ENCODE measurements around the gene SPIN2B. TPM values are rescaled to one million over a fixed set of nuclear protein-coding genes. Genes with fewer than 3 reads are reported as not detected.
"Not testable (repeated sequence)": the region's sequence is repeated elsewhere in the genome, so short reads cannot be mapped to it uniquely, and the experiment has no call there.

Gene SPIN2B
- polyA plus RNA-seq, 1 of the 3 experiments (the other 2 are of a cell fraction): 16.9 TPM

DNA sequence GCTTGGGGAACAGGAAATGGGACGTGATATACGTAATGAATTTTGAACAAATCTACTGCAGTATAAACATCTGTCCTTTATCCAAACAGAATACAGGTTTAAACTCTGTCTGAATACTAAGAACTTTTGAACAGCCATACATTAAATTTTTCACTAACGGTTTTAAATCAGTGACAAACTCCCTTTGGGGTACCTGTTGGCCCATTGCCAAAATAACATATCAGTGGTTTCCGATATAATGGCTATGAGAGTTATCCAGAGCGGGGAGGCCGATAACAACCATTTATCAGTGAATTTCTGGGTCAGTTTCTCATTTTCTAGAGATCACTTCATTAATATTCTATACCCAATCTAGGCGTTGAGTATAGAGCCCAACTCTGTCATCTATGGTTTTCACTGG is 10.7 kb upstream of the SPIN2B start:
- TF ChIP-seq ELF1 (IDR thresholded peaks at IDR 0.05): no peak
- TF ChIP-seq, protein P1, sequence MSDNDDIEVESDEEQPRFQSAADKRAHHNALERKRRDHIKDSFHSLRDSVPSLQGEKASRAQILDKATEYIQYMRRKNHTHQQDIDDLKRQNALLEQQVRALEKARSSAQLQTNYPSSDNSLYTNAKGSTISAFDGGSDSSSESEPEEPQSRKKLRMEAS (IDR thresholded peaks at IDR 0.05; ENCODE audit: low read depth): no peak
- TF ChIP-seq RFX5 (IDR thresholded peaks at IDR 0.05; ENCODE audit: low read length): no peak
- TF ChIP-seq TAF1 (IDR thresholded peaks at IDR 0.05; ENCODE audit: borderline replicate concordance, low read depth, low read length): no peak
- no peak for TF ChIP-seq GABPA (IDR thresholded peaks at IDR 0.05; ENCODE audit: low read depth)
- no peak for TF ChIP-seq RAD21 (IDR thresholded peaks at IDR 0.05; ENCODE audit: low read length)
- TF ChIP-seq, protein P2, sequence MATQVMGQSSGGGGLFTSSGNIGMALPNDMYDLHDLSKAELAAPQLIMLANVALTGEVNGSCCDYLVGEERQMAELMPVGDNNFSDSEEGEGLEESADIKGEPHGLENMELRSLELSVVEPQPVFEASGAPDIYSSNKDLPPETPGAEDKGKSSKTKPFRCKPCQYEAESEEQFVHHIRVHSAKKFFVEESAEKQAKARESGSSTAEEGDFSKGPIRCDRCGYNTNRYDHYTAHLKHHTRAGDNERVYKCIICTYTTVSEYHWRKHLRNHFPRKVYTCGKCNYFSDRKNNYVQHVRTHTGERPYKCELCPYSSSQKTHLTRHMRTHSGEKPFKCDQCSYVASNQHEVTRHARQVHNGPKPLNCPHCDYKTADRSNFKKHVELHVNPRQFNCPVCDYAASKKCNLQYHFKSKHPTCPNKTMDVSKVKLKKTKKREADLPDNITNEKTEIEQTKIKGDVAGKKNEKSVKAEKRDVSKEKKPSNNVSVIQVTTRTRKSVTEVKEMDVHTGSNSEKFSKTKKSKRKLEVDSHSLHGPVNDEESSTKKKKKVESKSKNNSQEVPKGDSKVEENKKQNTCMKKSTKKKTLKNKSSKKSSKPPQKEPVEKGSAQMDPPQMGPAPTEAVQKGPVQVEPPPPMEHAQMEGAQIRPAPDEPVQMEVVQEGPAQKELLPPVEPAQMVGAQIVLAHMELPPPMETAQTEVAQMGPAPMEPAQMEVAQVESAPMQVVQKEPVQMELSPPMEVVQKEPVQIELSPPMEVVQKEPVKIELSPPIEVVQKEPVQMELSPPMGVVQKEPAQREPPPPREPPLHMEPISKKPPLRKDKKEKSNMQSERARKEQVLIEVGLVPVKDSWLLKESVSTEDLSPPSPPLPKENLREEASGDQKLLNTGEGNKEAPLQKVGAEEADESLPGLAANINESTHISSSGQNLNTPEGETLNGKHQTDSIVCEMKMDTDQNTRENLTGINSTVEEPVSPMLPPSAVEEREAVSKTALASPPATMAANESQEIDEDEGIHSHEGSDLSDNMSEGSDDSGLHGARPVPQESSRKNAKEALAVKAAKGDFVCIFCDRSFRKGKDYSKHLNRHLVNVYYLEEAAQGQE (IDR thresholded peaks at IDR 0.05; ENCODE audit: low read depth, low read length): no peak
- 53% methylated on average over 7 of the region's 7 CpGs for WGBS (ENCODE audit: low lambda C conversion rate)

DNA sequence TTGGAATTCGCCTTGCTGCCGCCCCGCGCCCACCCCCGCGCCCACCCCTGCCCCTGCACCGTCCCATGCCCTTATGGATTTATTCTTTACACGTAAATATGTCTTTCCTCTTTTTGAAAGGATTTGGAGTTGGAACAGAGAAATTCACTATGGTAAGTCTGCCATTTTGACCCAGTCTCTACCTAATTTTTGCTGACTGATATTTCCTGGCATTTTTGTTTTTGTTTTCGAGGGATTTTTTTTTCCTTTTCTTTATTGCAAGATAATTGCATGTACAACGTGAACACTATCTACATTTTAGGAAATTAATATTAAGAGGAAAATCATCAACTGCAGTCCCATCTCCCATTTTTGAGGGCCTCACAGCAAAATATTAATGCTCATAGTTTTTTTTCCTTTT is 468 bp upstream of the SPIN2B start:
- CTCF ChIA-PET: no interaction called here
- no peaks in the 10 kb centered on the region for H3K4me1 ChIP-seq (ENCODE audit: control insufficient read depth in 1 of 2, insufficient read depth in 2 of 2, low read depth in 1 of 2, low read length in 1 of 2)
- H3K27me3 ChIP-seq (ENCODE audit: insufficient read depth): no peaks in the 10 kb centered on the region
- peak overlapping the region; percentile 56 to 77; a peak in 3 of 4 replicates for H3K27ac ChIP-seq (ENCODE audit: low read depth in 2 of 2, low read length in 1 of 2)
- H3K4me3 ChIP-seq (ENCODE audit: low read depth in 2 of 2, low read length in 1 of 2): peak overlapping the region; percentile 44 to 66
- H3K36me3 ChIP-seq (replicated peaks in 1 of 2; ENCODE audit: control insufficient read depth in 1 of 2, insufficient read depth in 2 of 2, low read length in 1 of 2): peaks cover 0 to 5% of the 10 kb centered on the region in 2 experiments
- POLR2A ChIA-PET: no interaction called here
- peak overlapping the region; percentile 81 for H2AFZ ChIP-seq (ENCODE audit: low read depth)
- no peaks in the 10 kb centered on the region for H3F3A ChIP-seq (replicated peaks; ENCODE audit: insufficient read depth)
- H3K9ac ChIP-seq: peak overlapping the region; percentile 65; the same call in 1 of the 2 replicates
- H3K9me2 ChIP-seq: no peaks in the 10 kb centered on the region
- TF ChIP-seq POLR2AphosphoS5 (IDR thresholded peaks at IDR 0.05; ENCODE audit: low read depth, low read length) (no peak), EP300 (IDR thresholded peaks at IDR 0.05; ENCODE audit: borderline replicate concordance in 1 of 2, low read depth in 1 of 2, low read length in 1 of 2) (no peak), MXI1 (IDR thresholded peaks at IDR 0.05; ENCODE audit: low read depth, low read length) (no peak), TEAD4 (IDR thresholded peaks at IDR 0.05; ENCODE audit: borderline replicate concordance, insufficient read depth) (no peak), EZH2phosphoT487 (IDR thresholded peaks at IDR 0.05; ENCODE audit: borderline replicate concordance, low read depth) (no peak)
- TF ChIP-seq, protein P3, sequence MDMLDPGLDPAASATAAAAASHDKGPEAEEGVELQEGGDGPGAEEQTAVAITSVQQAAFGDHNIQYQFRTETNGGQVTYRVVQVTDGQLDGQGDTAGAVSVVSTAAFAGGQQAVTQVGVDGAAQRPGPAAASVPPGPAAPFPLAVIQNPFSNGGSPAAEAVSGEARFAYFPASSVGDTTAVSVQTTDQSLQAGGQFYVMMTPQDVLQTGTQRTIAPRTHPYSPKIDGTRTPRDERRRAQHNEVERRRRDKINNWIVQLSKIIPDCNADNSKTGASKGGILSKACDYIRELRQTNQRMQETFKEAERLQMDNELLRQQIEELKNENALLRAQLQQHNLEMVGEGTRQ (IDR thresholded peaks at IDR 0.05; ENCODE audit: borderline replicate concordance, low read depth, low read length): no peak
- no peak for DNase-seq
- no peaks in the 10 kb centered on the region for H3K9me3 ChIP-seq
- H4K20me1 ChIP-seq (ENCODE audit: insufficient read depth): no peaks in the 10 kb centered on the region
- peak overlapping the region; percentile 63 for H3K4me2 ChIP-seq
- 0 out of 2 replicates have a peak, but pooled peaks cover 6% of the 10 kb centered on the region for H3K79me2 ChIP-seq (ENCODE audit: insufficient read depth)
- WGBS (ENCODE audit: low lambda C conversion rate): 3% methylated on average over 10 of the region's 10 CpGs

More for the DNA sequence above, 10.7 kb upstream of the SPIN2B start:
- no peak for DNase-seq
- POLR2A ChIA-PET: no interaction called here
- Histone ChIP-seq H3K9ac (no peak overlapping the region), H3K27me3 (ENCODE audit: insufficient read depth) (no peaks in the 10 kb centered on the region), H3K27ac (ENCODE audit: low read depth in 2 of 2, low read length in 1 of 2) (no peak overlapping the region), H3F3A (replicated peaks; ENCODE audit: insufficient read depth) (no peaks in the 10 kb centered on the region), H3K9me3 (no peaks in the 10 kb centered on the region), H3K79me2 (ENCODE audit: insufficient read depth) (no peaks in the 10 kb centered on the region), H3K9me2 (no peaks in the 10 kb centered on the region), H3K36me3 (replicated peaks in 1 of 2; ENCODE audit: control insufficient read depth in 1 of 2, insufficient read depth in 2 of 2, low read length in 1 of 2) (peaks cover 0 to 2% of the 10 kb centered on the region in 2 experiments), H3K4me2 (no peak overlapping the region), H3K4me3 (ENCODE audit: low read depth in 2 of 2, low read length in 1 of 2) (no peak overlapping the region), H3K4me1 (ENCODE audit: control insufficient read depth in 1 of 2, insufficient read depth in 2 of 2, low read depth in 1 of 2, low read length in 1 of 2) (no peaks in the 10 kb centered on the region), H4K20me1 (ENCODE audit: insufficient read depth) (no peaks in the 10 kb centered on the region), H2AFZ (ENCODE audit: low read depth) (no peak overlapping the region)
- CTCF ChIA-PET: no interaction called here

DNA sequence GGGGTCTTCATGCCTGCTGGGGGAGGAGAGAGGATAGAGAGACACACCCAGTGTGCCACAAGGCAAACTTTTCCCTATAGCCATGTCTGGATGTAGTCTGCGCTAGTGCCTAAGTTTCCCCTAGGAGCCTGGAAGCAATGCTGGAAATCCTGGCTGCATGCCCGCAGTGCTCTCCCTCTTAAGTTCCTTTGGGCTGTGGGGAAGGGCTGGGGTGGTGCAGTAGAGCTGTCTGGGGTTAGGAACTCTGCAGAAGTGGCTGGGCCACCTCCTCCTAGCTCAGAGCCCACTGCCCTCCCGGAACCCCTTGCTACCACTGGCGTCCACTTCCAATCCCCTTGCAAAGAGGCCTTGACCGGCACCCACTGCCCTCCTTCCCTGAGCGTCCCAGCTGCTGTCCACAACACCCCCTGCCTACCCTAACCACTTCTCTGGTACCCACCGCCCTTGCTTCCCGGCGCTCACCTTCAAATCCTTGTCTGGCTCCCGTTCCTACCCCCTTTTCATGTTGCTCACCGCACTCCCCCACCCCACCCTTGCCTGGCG is 658 bp downstream of the SPIN2B start:
- Histone ChIP-seq H3K4me2 (peak overlapping the region; percentile 63; the same call in 1 of the 2 replicates), H3K27ac (ENCODE audit: low read depth in 2 of 2, low read length in 1 of 2) (peak overlapping the region; percentile 24 to 56; a peak in 3 of 4 replicates), H3K4me3 (ENCODE audit: low read depth in 2 of 2, low read length in 1 of 2) (peak overlapping the region; percentile 44 to 66), H3K9ac (peak overlapping the region; percentile 65; the same call in 1 of the 2 replicates)
- H2AFZ ChIP-seq (ENCODE audit: low read depth); H3K9me3 ChIP-seq; POLR2A ChIA-PET; H3K4me1 ChIP-seq (ENCODE audit: control insufficient read depth in 1 of 2, insufficient read depth in 2 of 2, low read depth in 1 of 2, low read length in 1 of 2); H3F3A ChIP-seq (replicated peaks; ENCODE audit: insufficient read depth); H3K27me3 ChIP-seq (ENCODE audit: insufficient read depth); CTCF ChIA-PET; H3K79me2 ChIP-seq (ENCODE audit: insufficient read depth); H4K20me1 ChIP-seq (ENCODE audit: insufficient read depth); H3K9me2 ChIP-seq; H3K36me3 ChIP-seq (replicated peaks in 1 of 2; ENCODE audit: control insufficient read depth in 1 of 2, insufficient read depth in 2 of 2, low read length in 1 of 2): not testable (repeated sequence)
- peak; percentile 33 for DNase-seq
- 7% methylated on average over 10 of the region's 12 CpGs for WGBS (ENCODE audit: low lambda C conversion rate)
